Measurements from ENCODE around the gene PPIH. TPM values are rescaled to one million over a fixed set of nuclear protein-coding genes. Genes with fewer than 3 reads are reported as not detected.

Gene PPIH
- total and polyA plus RNA-seq, 10 of the 15 experiments (the other 5 are each of a cell fraction or from before 2014, with no cell fraction given) = 75.1 to 172 (median 122) TPM

- Histone ChIP-seq H4K20me1 (ENCODE audit: control insufficient read depth, insufficient read depth) (peaks cover 5% of the 10 kb centered on the region; the same call in 1 of the 2 replicates), H2AFZ (ENCODE audit: control insufficient read depth, low read depth, low read length) (no peak overlapping the region), H3K4me2 (ENCODE audit: control insufficient read depth, insufficient read depth) (peak overlapping the region; percentile 69), H3K4me3 (0 out of 2 replicates have a peak overlapping the region, but pooled peaks have one; percentile 15), H3K36me3 (ENCODE audit: control insufficient read depth in 2 of 2, insufficient read depth in 2 of 2, low read length in 1 of 2) (peaks cover 0 to 39% of the 10 kb centered on the region in 2 experiments; a peak in 3 of 4 replicates), H3K4me1 (ENCODE audit: control insufficient read depth, insufficient read depth, low read length) (peaks cover 14% of the 10 kb centered on the region), H3K9ac (ENCODE audit: control insufficient read depth, insufficient read depth, low read length) (no peak overlapping the region), H3K9me3 (replicated peaks; ENCODE audit: control insufficient read depth, insufficient read depth, low read length) (no peaks in the 10 kb centered on the region; the same call in 2 of the 3 replicates), H3K79me2 (ENCODE audit: control insufficient read depth, insufficient read depth, low read length) (peaks cover 96% of the 10 kb centered on the region), H3K27me3 (replicated peaks in 1 of 2; ENCODE audit: control insufficient read depth in 2 of 2, insufficient read depth in 2 of 2, low read length in 1 of 2) (no peaks in the 10 kb centered on the region), H3K27ac (ENCODE audit: control insufficient read depth, insufficient read depth) (no peak overlapping the region)
- 15% methylated on average over 4 of the region's 4 CpGs for WGBS (ENCODE audit: insufficient coverage, insufficient replicate concordance, low lambda C conversion rate, missing lambda C conversion rate)
- in situ Hi-C loops (cut with MboI) = no loop called here
- intact Hi-C loops (cut with micrococcal nuclease; ENCODE audit: unreplicated experiment) = no loop called here
- FAIRE-seq = no peak
- ChIA-PET CTCF (interaction anchor here (0.6 to 2.4 kb wide), 20 partner anchors 9 to 382 kb away, joined by 3 to 12 read pairs (median 4); partner anchors contain the start of genes P3H1 and PPIH), SMC1A (ENCODE audit: uncharacterized antibody, unreplicated experiment) (interaction anchor here (0.7 to 2.5 kb wide), 12 partner anchors 9 to 357 kb away, joined by 3 to 8 read pairs (median 4); partner anchors contain the start of genes PPIH and YBX1), RAD21 (ENCODE audit: unreplicated experiment) (interaction anchor here (0.9 to 3.0 kb wide), 7 partner anchors 9 to 382 kb away, joined by 3 to 24 read pairs (median 5); partner anchors contain the start of genes C1orf50, P3H1, PPIH and YBX1), POLR2A (interaction anchor here (0.6 to 1.7 kb wide), 3 partner anchors 9 to 38 kb away, joined by 3 to 6 read pairs (median 4); partner anchors contain the start of genes PPIH and YBX1)
- peak; percentile 50 for ATAC-seq
- no TSS peak for BruUV-seq (replicated peaks)
- TF ChIP-seq POLR2AphosphoS5 (IDR thresholded peaks at IDR 0.05; ENCODE audit: low read length) (peak; percentile 38; the same call in 1 of the 2 replicates), YY1 (IDR thresholded peaks at IDR 0.05; ENCODE audit: low read depth, low read length) (0 out of 2 replicates have a peak, but pooled peaks have one; percentile 24), SIN3A (IDR thresholded peaks at IDR 0.05; ENCODE audit: low read depth, low read length) (no peak)
- no peak for DNase-seq (ENCODE audit: low read depth, low spot score)
These were observed 32.9 kb downstream of the PPIH start for GRCh38 chr1:42691157-42691498.

- BruUV-seq (replicated peaks) = no TSS peak
- Histone ChIP-seq H3K4me1 (ENCODE audit: control insufficient read depth, insufficient read depth, low read length) (peaks cover 14% of the 10 kb centered on the region), H4K20me1 (ENCODE audit: control insufficient read depth, insufficient read depth) (no peaks in the 10 kb centered on the region; the same call in 1 of the 2 replicates), H3K9me3 (replicated peaks; ENCODE audit: control insufficient read depth, insufficient read depth, low read length) (no peaks in the 10 kb centered on the region; the same call in 2 of the 3 replicates), H3K79me2 (ENCODE audit: control insufficient read depth, insufficient read depth, low read length) (peaks cover 84% of the 10 kb centered on the region), H3K36me3 (ENCODE audit: control insufficient read depth in 2 of 2, insufficient read depth in 2 of 2, low read length in 1 of 2) (peaks cover 2 to 44% of the 10 kb centered on the region in 2 experiments), H3K27me3 (replicated peaks in 1 of 2; ENCODE audit: control insufficient read depth in 2 of 2, insufficient read depth in 2 of 2, low read length in 1 of 2) (no peaks in the 10 kb centered on the region), H2AFZ (ENCODE audit: control insufficient read depth, low read depth, low read length) (no peak overlapping the region), H3K4me2 (ENCODE audit: control insufficient read depth, insufficient read depth) (no peak overlapping the region), H3K27ac (ENCODE audit: control insufficient read depth, insufficient read depth) (no peak overlapping the region), H3K4me3 (peak overlapping the region; percentile 7; the same call in 1 of the 2 replicates), H3K9ac (ENCODE audit: control insufficient read depth, insufficient read depth, low read length) (no peak overlapping the region)
- no peak for FAIRE-seq
- intact Hi-C loops (cut with micrococcal nuclease; ENCODE audit: unreplicated experiment) (no loop called here), in situ Hi-C loops (cut with MboI) (no loop called here)
- ChIA-PET SMC1A (ENCODE audit: uncharacterized antibody, unreplicated experiment) (interaction anchor here (0.9 to 1.3 kb wide), 4 partner anchors 8 to 381 kb away, joined by 3 to 4 read pairs (median 3); no protein-coding TSS in a partner anchor), POLR2A (interaction anchor here (0.9 to 1.2 kb wide), 4 partner anchors 14 to 70 kb away, joined by 3 to 4 read pairs (median 4); partner anchors contain the start of gene PPIH), RAD21 (ENCODE audit: unreplicated experiment) (interaction anchor here (2.3 to 3.0 kb wide), 2 partner anchors 11 to 381 kb away, joined by 7 to 24 read pairs; partner anchors contain the start of gene YBX1), CTCF (interaction anchor here (0.8 to 2.4 kb wide), 7 partner anchors 9 to 347 kb away, joined by 3 to 12 read pairs (median 3); no protein-coding TSS in a partner anchor)
- ATAC-seq = no peak
- no peak for DNase-seq (ENCODE audit: low read depth, low spot score)
- WGBS (ENCODE audit: insufficient coverage, insufficient replicate concordance, low lambda C conversion rate, missing lambda C conversion rate) = 74% methylated on average over 5 of the region's 5 CpGs
- no peak for TF ChIP-seq IRF4 (IDR thresholded peaks at IDR 0.05; ENCODE audit: low read depth, low read length)
- no peak for TF ChIP-seq HSF1 (IDR thresholded peaks at IDR 0.05; ENCODE audit: low read depth, low read length)
- TF ChIP-seq POLR2A (IDR thresholded peaks at IDR 0.05; ENCODE audit: low read depth, low read length) = no peak
- no peak for TF ChIP-seq WRNIP1 (IDR thresholded peaks at IDR 0.05; ENCODE audit: borderline replicate concordance, low read depth, low read length)
- no peak for TF ChIP-seq RCOR1 (conservative IDR thresholded peaks at IDR 0.05; ENCODE audit: low read depth, low read length)
- TF ChIP-seq ZNF24 (IDR thresholded peaks at IDR 0.05) = no peak
- no peak for TF ChIP-seq NR2F1 (conservative IDR thresholded peaks at IDR 0.05)
- no peak for TF ChIP-seq E2F4 (IDR thresholded peaks at IDR 0.05; ENCODE audit: low read depth, low read length)
- TF ChIP-seq CEBPB (IDR thresholded peaks at IDR 0.05; ENCODE audit: borderline replicate concordance in 1 of 2, low read depth in 2 of 2, low read length in 2 of 2) = no peak
- no peak for TF ChIP-seq BRCA1 (IDR thresholded peaks at IDR 0.05; ENCODE audit: low read depth, low read length)
- no peak for TF ChIP-seq POLR2AphosphoS2 (IDR thresholded peaks at IDR 0.05; ENCODE audit: low read depth, low read length)
These were observed 34.2 kb downstream of the PPIH start for GRCh38 chr1:42692461-42692860.
